EL (cell line): Measurements from ENCODE around the gene MYLK3.
A peak's percentile ranks its signal among the peaks of the same experiment; 100 is the strongest.

Experiments
- DNase-seq: peaks from one replicate; pipeline ENCODE4 v3.0.0-alpha.2; 2016

Gene MYLK3

GRCh38 chr16:46757339-46758050, 9.4 kb upstream of the MYLK3 start:
- DNase-seq, result no peak

GRCh38 chr16:46756772-46757171, 8.6 kb upstream of the MYLK3 start:
- no peak for DNase-seq

- no peak for DNase-seq
Observed at GRCh38 chr16:46753015-46753414, 4.9 kb upstream of the MYLK3 start.

- no peak for DNase-seq
Observed at GRCh38 chr16:46751381-46751780, 3.2 kb upstream of the MYLK3 start.

- DNase-seq, result no peak
Observed at GRCh38 chr16:46748775-46749705, 896 bp upstream of the MYLK3 start.

GRCh38 chr16:46746821-46747776, 1.0 kb downstream of the MYLK3 start:
- no peak for DNase-seq

GRCh38 chr16:46745617-46746016, 2.5 kb downstream of the MYLK3 start:
- no peak for DNase-seq

GRCh38 chr16:46743232-46743719, 4.9 kb downstream of the MYLK3 start:
- peak; percentile 70 for DNase-seq

- no peak for DNase-seq
Observed at GRCh38 chr16:46739934-46740333, 8.2 kb downstream of the MYLK3 start.

GRCh38 chr16:46737621-46738214, 10.4 kb downstream of the MYLK3 start:
- no peak for DNase-seq

GRCh38 chr16:46736695-46737094, 11.4 kb downstream of the MYLK3 start:
- peak; percentile 13 for DNase-seq

- no peak for DNase-seq
Observed at GRCh38 chr16:46733319-46733830, 14.8 kb downstream of the MYLK3 start.

GRCh38 chr16:46732561-46732960, 15.6 kb downstream of the MYLK3 start:
- no peak for DNase-seq

- no peak for DNase-seq
Observed at GRCh38 chr16:46731691-46732555, 16.2 kb downstream of the MYLK3 start.

GRCh38 chr16:46730801-46731690, 17.1 kb downstream of the MYLK3 start:
- no peak for DNase-seq

GRCh38 chr16:46730126-46730525, 18.0 kb downstream of the MYLK3 start:
- no peak for DNase-seq

- DNase-seq, result no peak
Observed at GRCh38 chr16:46729326-46729995, 18.7 kb downstream of the MYLK3 start.

GRCh38 chr16:46728806-46729205, 19.3 kb downstream of the MYLK3 start:
- DNase-seq, result no peak

GRCh38 chr16:46727630-46728029, 20.5 kb downstream of the MYLK3 start:
- DNase-seq, result no peak
